Astrocyte (in vitro differentiated cells and primary cell): ENCODE data around the gene ZNF618. TPM values are rescaled to one million over a fixed set of nuclear protein-coding genes. Genes with fewer than 3 reads are reported as not detected.

ENCODE experiments used
- DNase-seq: peaks from one replicate; pipeline ENCODE4 v3.0.0-alpha.2; 2010; ENCODE audit warnings: low read depth
- FAIRE-seq: peaks from 2 replicates; lab custom pipeline; 2011; peaks lifted over from hg19 to GRCh38; lab: Jason Lieb, UNC
- H2AFZ ChIP-seq: 2 replicates; pipeline ENCODE4 v1.6.0; 2012; ENCODE audit warnings: low read depth, low read length, inconsistent platforms
- H3K27ac ChIP-seq: 2 replicates; pipeline ENCODE4 v1.5.1; 2011; ENCODE audit warnings: low read depth, low read length, inconsistent platforms
- H3K27me3 ChIP-seq: 2 replicates; pipeline ENCODE4 v1.6.0; 2011; ENCODE audit warnings: low read length, inconsistent platforms; ENCODE audit not compliant: insufficient read depth
- H3K36me3 ChIP-seq: 2 replicates; pipeline ENCODE4 v1.5.1; 2011; ENCODE audit warnings: low read length, inconsistent platforms; ENCODE audit not compliant: insufficient read depth
- H3K4me1 ChIP-seq: 2 replicates; pipeline ENCODE4 v1.5.1; 2011; ENCODE audit warnings: low read length, inconsistent platforms; ENCODE audit not compliant: insufficient read depth
- H3K4me2 ChIP-seq: 2 replicates; pipeline ENCODE4 v1.6.0; 2012; ENCODE audit warnings: low read length, inconsistent platforms
- H3K4me3 ChIP-seq: 2 replicates; pipeline ENCODE4 v1.5.1; 2011; ENCODE audit warnings: low read depth, mild to moderate bottlenecking, low read length, inconsistent platforms; ENCODE audit not compliant: insufficient read depth
- H3K79me2 ChIP-seq: 2 replicates; pipeline ENCODE4 v1.6.0; 2012; ENCODE audit warnings: mild to moderate bottlenecking, low read length, inconsistent platforms; ENCODE audit not compliant: insufficient read depth
- H3K9ac ChIP-seq: 2 replicates; pipeline ENCODE4 v1.6.0; 2012; ENCODE audit warnings: mild to moderate bottlenecking, low read length, inconsistent platforms
- H3K9me3 ChIP-seq: 2 replicates; pipeline ENCODE4 v1.5.1; 2012; ENCODE audit warnings: low read depth, mild to moderate bottlenecking, low read length, inconsistent platforms; ENCODE audit not compliant: insufficient read depth
- H4K20me1 ChIP-seq: 2 replicates; pipeline ENCODE4 v1.6.0; 2012; ENCODE audit warnings: low read length, inconsistent platforms; ENCODE audit not compliant: insufficient read depth
- H3K27ac Mint-ChIP-seq: one replicate; pipeline ENCODE4 v1.8.0; 2021; ENCODE audit warnings: mild to moderate bottlenecking, mixed read lengths; ENCODE audit not compliant: unreplicated experiment
- H3K27me3 Mint-ChIP-seq: one replicate; pipeline ENCODE4 v1.8.0; 2021; ENCODE audit warnings: low read depth, mixed read lengths; ENCODE audit not compliant: unreplicated experiment
- H3K36me3 Mint-ChIP-seq: one replicate; pipeline ENCODE4 v1.8.0; 2021; ENCODE audit warnings: low read depth, mixed read lengths; ENCODE audit not compliant: unreplicated experiment
- H3K4me1 Mint-ChIP-seq: one replicate; pipeline ENCODE4 v1.8.0; 2021; ENCODE audit warnings: low read depth, mixed read lengths; ENCODE audit not compliant: unreplicated experiment
- H3K4me3 Mint-ChIP-seq: one replicate; pipeline ENCODE4 v1.8.0; 2021; ENCODE audit warnings: mild to moderate bottlenecking, moderate library complexity, mixed read lengths; ENCODE audit not compliant: unreplicated experiment
- H3K9me3 Mint-ChIP-seq: one replicate; pipeline ENCODE4 v1.8.0; 2021; ENCODE audit warnings: mild to moderate bottlenecking, mixed read lengths; ENCODE audit not compliant: unreplicated experiment
- EZH2 ChIP-seq: IDR thresholded peaks from 2 replicates; pipeline ENCODE4 v1.6.1; 2012; ENCODE audit warnings: mild to moderate bottlenecking, low read length, inconsistent platforms; ENCODE audit not compliant: insufficient read depth
- total RNA-seq: library from RNA; stranded (reverse); gene quantifications from 2 replicates; pipeline ENCODE4 v1.2.1, GENCODE V29; 2021
- TF ChIP-seq, protein P1 (sequence below): IDR thresholded peaks from 2 replicates; pipeline ENCODE4 v1.5.1; 2011; ENCODE audit warnings: low read depth, mild to moderate bottlenecking, inconsistent platforms, low read length, moderate library complexity; ENCODE audit not compliant: insufficient read depth

ZNF618 gene
- total RNA-seq, 1 donor from 2014 or later = 30.1 TPM

DNA sequence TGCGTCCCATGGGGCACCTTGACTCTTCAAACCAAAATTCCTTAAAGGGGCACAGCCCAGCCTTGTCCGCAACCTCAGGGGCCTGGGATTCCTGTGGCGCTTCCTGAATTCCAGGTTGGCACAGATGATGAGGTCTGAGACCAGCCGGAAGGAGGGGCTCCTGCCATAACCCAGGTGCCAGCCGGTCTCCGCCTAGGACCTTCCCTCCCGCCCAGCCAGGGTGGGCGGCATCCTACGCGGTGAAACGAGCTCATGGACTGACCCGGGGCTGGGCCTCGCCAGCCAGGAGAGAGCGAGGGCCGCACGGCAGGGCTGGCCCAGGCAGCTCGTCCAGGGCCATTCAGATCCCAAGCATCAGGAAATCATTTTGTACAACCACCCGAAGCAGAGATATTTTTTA lies 179.0 kb downstream of the ZNF618 start:
- TF ChIP-seq EZH2 = no peak
- TF ChIP-seq, protein P1, sequence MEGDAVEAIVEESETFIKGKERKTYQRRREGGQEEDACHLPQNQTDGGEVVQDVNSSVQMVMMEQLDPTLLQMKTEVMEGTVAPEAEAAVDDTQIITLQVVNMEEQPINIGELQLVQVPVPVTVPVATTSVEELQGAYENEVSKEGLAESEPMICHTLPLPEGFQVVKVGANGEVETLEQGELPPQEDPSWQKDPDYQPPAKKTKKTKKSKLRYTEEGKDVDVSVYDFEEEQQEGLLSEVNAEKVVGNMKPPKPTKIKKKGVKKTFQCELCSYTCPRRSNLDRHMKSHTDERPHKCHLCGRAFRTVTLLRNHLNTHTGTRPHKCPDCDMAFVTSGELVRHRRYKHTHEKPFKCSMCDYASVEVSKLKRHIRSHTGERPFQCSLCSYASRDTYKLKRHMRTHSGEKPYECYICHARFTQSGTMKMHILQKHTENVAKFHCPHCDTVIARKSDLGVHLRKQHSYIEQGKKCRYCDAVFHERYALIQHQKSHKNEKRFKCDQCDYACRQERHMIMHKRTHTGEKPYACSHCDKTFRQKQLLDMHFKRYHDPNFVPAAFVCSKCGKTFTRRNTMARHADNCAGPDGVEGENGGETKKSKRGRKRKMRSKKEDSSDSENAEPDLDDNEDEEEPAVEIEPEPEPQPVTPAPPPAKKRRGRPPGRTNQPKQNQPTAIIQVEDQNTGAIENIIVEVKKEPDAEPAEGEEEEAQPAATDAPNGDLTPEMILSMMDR = no peak
- no peaks in the 10 kb centered on the region for H3K79me2 ChIP-seq
- H3K27ac ChIP-seq = no peak overlapping the region
- H3K36me3 ChIP-seq = peaks cover 19% of the 10 kb centered on the region
- no peaks in the 10 kb centered on the region for H3K27me3 ChIP-seq
- no peak overlapping the region for H3K4me2 ChIP-seq
- Mint-ChIP-seq H3K9me3 (no peaks in the 10 kb centered on the region), H3K4me1 (no peaks in the 10 kb centered on the region), H3K27ac (no peak overlapping the region), H3K36me3 (peaks cover 38% of the 10 kb centered on the region), H3K27me3 (no peaks in the 10 kb centered on the region), H3K4me3 (no peak overlapping the region)
- H4K20me1 ChIP-seq = peaks cover 4% of the 10 kb centered on the region
- no peaks in the 10 kb centered on the region for H3K4me1 ChIP-seq
- H3K9ac ChIP-seq = no peak overlapping the region
- no peak for FAIRE-seq
- H2AFZ ChIP-seq = no peak overlapping the region
- H3K4me3 ChIP-seq = no peak overlapping the region
- no peaks in the 10 kb centered on the region for H3K9me3 ChIP-seq
- DNase-seq = no peak

DNA sequence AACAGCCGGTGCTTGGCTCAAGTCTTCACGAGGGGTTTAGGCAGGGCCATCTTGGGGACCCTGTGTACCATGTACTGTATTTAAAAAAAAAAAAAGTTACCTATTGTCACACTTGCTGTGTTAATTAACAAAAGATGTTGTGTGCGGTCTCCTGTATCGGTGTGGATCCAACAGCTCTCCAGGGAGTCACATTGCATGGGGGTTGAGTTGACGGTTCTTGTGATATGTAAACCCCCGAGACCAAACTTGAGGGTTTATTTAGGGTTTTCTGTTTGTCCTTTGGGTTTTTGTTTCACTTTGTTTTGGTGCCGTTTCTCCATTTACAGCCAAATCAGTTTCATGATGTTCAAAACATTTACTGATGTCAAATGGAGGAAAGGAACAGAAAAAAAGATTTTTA lies 179.8 kb downstream of the ZNF618 start:
- no peak overlapping the region for H2AFZ ChIP-seq
- H3K27ac ChIP-seq = no peak overlapping the region
- Mint-ChIP-seq H3K27ac (no peak overlapping the region), H3K9me3 (no peaks in the 10 kb centered on the region), H3K36me3 (peaks cover 37% of the 10 kb centered on the region), H3K4me3 (no peak overlapping the region), H3K27me3 (peaks cover 3% of the 10 kb centered on the region), H3K4me1 (no peaks in the 10 kb centered on the region)
- H3K9ac ChIP-seq = no peak overlapping the region
- no peaks in the 10 kb centered on the region for H3K27me3 ChIP-seq
- H3K9me3 ChIP-seq = no peaks in the 10 kb centered on the region
- no peak for FAIRE-seq
- H4K20me1 ChIP-seq = peaks cover 4% of the 10 kb centered on the region
- no peak for DNase-seq
- H3K4me3 ChIP-seq = no peak overlapping the region
- peaks cover 12% of the 10 kb centered on the region for H3K36me3 ChIP-seq
- TF ChIP-seq, protein P1 = no peak
- no peak for TF ChIP-seq EZH2
- no peaks in the 10 kb centered on the region for H3K79me2 ChIP-seq
- no peak overlapping the region for H3K4me2 ChIP-seq
- no peaks in the 10 kb centered on the region for H3K4me1 ChIP-seq

DNA sequence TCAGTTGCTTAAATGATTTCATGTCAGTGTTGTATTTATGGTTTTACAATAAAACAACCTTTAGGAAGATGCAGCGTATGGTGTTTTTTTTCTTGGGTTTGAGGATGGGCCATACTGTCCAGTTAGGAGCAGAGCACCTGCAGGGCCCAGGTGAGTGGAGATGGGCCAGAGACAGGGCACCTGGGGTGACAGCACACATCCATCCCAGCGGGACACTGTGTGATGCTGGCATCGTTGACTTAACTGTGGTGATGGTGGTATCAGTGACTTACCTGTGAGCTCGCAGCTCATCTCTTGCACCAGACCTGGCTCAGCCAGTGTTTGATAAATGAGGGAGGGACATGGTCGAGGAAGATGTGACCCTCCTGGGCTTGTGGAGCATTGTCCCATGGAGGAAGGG lies 180.4 kb downstream of the ZNF618 start:
- Histone ChIP-seq H2AFZ (no peak overlapping the region), H3K4me2 (no peak overlapping the region), H3K9ac (no peak overlapping the region), H4K20me1 (peaks cover 4% of the 10 kb centered on the region), H3K9me3 (no peaks in the 10 kb centered on the region), H3K79me2 (no peaks in the 10 kb centered on the region), H3K27ac (no peak overlapping the region), H3K4me3 (no peak overlapping the region), H3K4me1 (no peaks in the 10 kb centered on the region), H3K36me3 (peaks cover 8% of the 10 kb centered on the region), H3K27me3 (no peaks in the 10 kb centered on the region)
- peaks cover 33% of the 10 kb centered on the region for H3K36me3 Mint-ChIP-seq
- H3K27ac Mint-ChIP-seq = no peak overlapping the region
- H3K4me3 Mint-ChIP-seq = no peak overlapping the region
- H3K9me3 Mint-ChIP-seq = no peaks in the 10 kb centered on the region
- H3K27me3 Mint-ChIP-seq = peaks cover 3% of the 10 kb centered on the region
- FAIRE-seq (no peak), DNase-seq (no peak)
- H3K4me1 Mint-ChIP-seq = no peaks in the 10 kb centered on the region
- no peak for TF ChIP-seq EZH2
